H9 (cell line): ENCODE results near the gene TXNDC5. TPM values are rescaled to one million over a fixed set of nuclear protein-coding genes. Genes with fewer than 3 reads are reported as not detected.

Source experiments
- DNase-seq: peaks from one replicate; pipeline ENCODE4 v3.0.0-alpha.2; 2017
- H2AFZ ChIP-seq: one replicate; pipeline ENCODE4 v1.6.1; 2013; ENCODE audit warnings: mild to moderate bottlenecking, low read length, control low read depth, moderate library complexity
- H2AK5ac ChIP-seq: 2 replicates; pipeline ENCODE4 v1.6.1; 2013; ENCODE audit warnings: low read length, control low read depth, mixed read lengths; ENCODE audit not compliant: insufficient read length
- H2BK120ac ChIP-seq: one replicate; pipeline ENCODE4 v1.6.1; 2013; ENCODE audit warnings: low read depth, mild to moderate bottlenecking, low read length, control low read depth, inconsistent platforms; ENCODE audit not compliant: poor library complexity, severe bottlenecking
- H2BK12ac ChIP-seq: 2 replicates; pipeline ENCODE4 v1.6.1; 2013; ENCODE audit warnings: low read length, control low read depth, mixed read lengths, low read depth; ENCODE audit not compliant: insufficient read length
- H2BK15ac ChIP-seq: 2 replicates; pipeline ENCODE4 v1.6.1; 2013; ENCODE audit warnings: low read depth, low read length, control low read depth
- H2BK20ac ChIP-seq: one replicate; pipeline ENCODE4 v1.6.1; 2013; ENCODE audit warnings: low read depth, mild to moderate bottlenecking, low read length, control low read depth, inconsistent platforms; ENCODE audit not compliant: poor library complexity, severe bottlenecking
- H2BK5ac ChIP-seq: 2 replicates; pipeline ENCODE4 v1.6.1; 2013; ENCODE audit warnings: low read length, control low read depth, mixed read lengths; ENCODE audit not compliant: insufficient read length
- H3K14ac ChIP-seq: 2 replicates; pipeline ENCODE4 v1.6.1; 2013; ENCODE audit warnings: low read length, control low read depth; ENCODE audit not compliant: insufficient read depth
- H3K18ac ChIP-seq: 2 replicates; pipeline ENCODE4 v1.6.1; 2013; ENCODE audit warnings: low read depth, mild to moderate bottlenecking, mixed read lengths, low read length, control low read depth; ENCODE audit not compliant: insufficient read length
- H3K23ac ChIP-seq: 2 replicates; pipeline ENCODE4 v1.6.1; 2013; ENCODE audit warnings: low read length, control low read depth, mixed read lengths, low read depth; ENCODE audit not compliant: insufficient read length
- H3K23me2 ChIP-seq: 2 replicates; pipeline ENCODE4 v1.6.1; 2013; ENCODE audit warnings: low read depth, mild to moderate bottlenecking, mixed read lengths, low read length, control low read depth; ENCODE audit not compliant: insufficient read length, poor library complexity, severe bottlenecking
- H3K27ac ChIP-seq: 2 replicates; pipeline ENCODE4 v1.5.1; 2013; ENCODE audit warnings: low read length, control low read depth, mixed read lengths, low read depth; ENCODE audit not compliant: insufficient read length
- H3K27me3 ChIP-seq: 2 replicates; pipeline ENCODE4 v1.6.1; 2013; ENCODE audit warnings: low read length, control low read depth, inconsistent platforms; ENCODE audit not compliant: insufficient read depth
- H3K4ac ChIP-seq: 2 replicates; pipeline ENCODE4 v1.6.1; 2013; ENCODE audit warnings: low read depth, mild to moderate bottlenecking, control low read depth, inconsistent platforms, low read length, moderate library complexity
- H3K4me1 ChIP-seq: 2 replicates; pipeline ENCODE4 v1.6.1; 2013; ENCODE audit warnings: low read length, control low read depth, inconsistent platforms; ENCODE audit not compliant: insufficient read depth
- H3K4me2 ChIP-seq: 2 replicates; pipeline ENCODE4 v1.6.1; 2013; ENCODE audit warnings: low read length, control low read depth, mixed read lengths; ENCODE audit not compliant: insufficient read length, insufficient read depth
- H3K56ac ChIP-seq: 2 replicates; pipeline ENCODE4 v1.6.1; 2013; ENCODE audit warnings: low read depth, mild to moderate bottlenecking, mixed read lengths, low read length, control low read depth; ENCODE audit not compliant: insufficient read length
- H3K79me1 ChIP-seq: 2 replicates; pipeline ENCODE4 v1.6.1; 2013; ENCODE audit warnings: low read depth, mild to moderate bottlenecking, moderate library complexity, low read length, control low read depth, inconsistent platforms; ENCODE audit not compliant: insufficient read depth, poor library complexity, severe bottlenecking
- H3K79me2 ChIP-seq: 2 replicates; pipeline ENCODE4 v1.6.1; 2013; ENCODE audit warnings: low read length, control low read depth, inconsistent platforms; ENCODE audit not compliant: insufficient read depth
- H3K9ac ChIP-seq: 2 replicates; pipeline ENCODE4 v1.6.1; 2013; ENCODE audit warnings: low read length, control low read depth, mixed read lengths; ENCODE audit not compliant: insufficient read length; ENCODE audit errors: extremely low read depth
- H3K9me3 ChIP-seq: one replicate; pipeline ENCODE4 v1.6.1; 2013; ENCODE audit warnings: low read depth, low read length, inconsistent platforms; ENCODE audit not compliant: control insufficient read depth
- H3T11ph ChIP-seq: one replicate; pipeline ENCODE4 v1.6.1; 2013; ENCODE audit warnings: mild to moderate bottlenecking, low read length, control low read depth, inconsistent platforms
- H4K20me1 ChIP-seq: one replicate; pipeline ENCODE4 v1.6.1; 2013; ENCODE audit not compliant: control insufficient read depth, insufficient read length, insufficient read depth
- H4K5ac ChIP-seq: 2 replicates; pipeline ENCODE4 v1.6.1; 2013; ENCODE audit warnings: low read depth, mild to moderate bottlenecking, mixed read lengths, low read length, control low read depth; ENCODE audit not compliant: insufficient read length
- H4K8ac ChIP-seq: replicated peaks from 2 replicates; pipeline ENCODE4 v1.6.1; 2013; ENCODE audit warnings: low read length, control low read depth, mixed read lengths, low read depth; ENCODE audit not compliant: insufficient read length
- H4K91ac ChIP-seq: 2 replicates; pipeline ENCODE4 v1.6.1; 2013; ENCODE audit warnings: low read depth, mild to moderate bottlenecking, moderate library complexity, mixed read lengths, low read length, control low read depth; ENCODE audit not compliant: insufficient read length
- H3K27ac Mint-ChIP-seq, 3 experiments: 2 replicates in 2 of 3; 3 replicates in 1 of 3; pipeline ENCODE4 v1.8.0; 2020 to 2021; ENCODE audit warnings: mixed read lengths in 3 of 3, mild to moderate bottlenecking in 1 of 3, moderate library complexity in 1 of 3
- H3K27me3 Mint-ChIP-seq: 2 replicates; pipeline ENCODE4 v1.8.0; 2021; ENCODE audit warnings: low read depth, mild to moderate bottlenecking, moderate library complexity, mixed read lengths
- H3K36me3 Mint-ChIP-seq, 3 experiments: 2 replicates in 2 of 3; 3 replicates in 1 of 3; pipeline ENCODE4 v1.8.0; 2020 to 2021; ENCODE audit warnings: low read depth in 3 of 3, mixed read lengths in 3 of 3; ENCODE audit not compliant: insufficient read depth in 1 of 3
- H3K4me1 Mint-ChIP-seq, 2 experiments: 2 replicates each; pipeline ENCODE4 v1.8.0; 2020; ENCODE audit warnings: mixed read lengths in 2 of 2
- H3K4me3 Mint-ChIP-seq, 2 experiments: 2 replicates in 1 of 2; 3 replicates in 1 of 2; pipeline ENCODE4 v1.8.0; 2020 to 2021; ENCODE audit warnings: mild to moderate bottlenecking in 2 of 2, mixed read lengths in 2 of 2, moderate library complexity in 1 of 2
- H3K9me3 Mint-ChIP-seq, 2 experiments: 2 replicates in 1 of 2; 3 replicates in 1 of 2; pipeline ENCODE4 v1.8.0; 2020; ENCODE audit warnings: mild to moderate bottlenecking in 2 of 2, mixed read lengths in 2 of 2, moderate library complexity in 1 of 2
- CTCF ChIP-seq: fragments of 200-600 bp; sonication (generic); conservative IDR thresholded peaks from 3 replicates; pipeline ENCODE4 v1.8.0; 2021; ENCODE audit warnings: antibody characterized with exemption, mild to moderate bottlenecking
- WGBS: extraction: QIAGEN DNeasy Blood & Tissue Kit; methylation state at CpG from one replicate; pipeline ENCODE4 v1.1.7; 2013; ENCODE audit warnings: missing lambda C conversion rate, low lambda C conversion rate, mixed read lengths; ENCODE audit not compliant: insufficient read length; ENCODE audit errors: extremely low coverage; 5-methylcytosine and 5-hydroxymethylcytosine counted together
- total RNA-seq: library from RNA; stranded (reverse); gene quantifications from 2 replicates; pipeline ENCODE4 v1.2.1, GENCODE V29; 2021

Gene TXNDC5
- total RNA-seq, 1 experiment from 2014 or later = 130 TPM

- no peak for TF ChIP-seq CTCF
- H3K27me3 Mint-ChIP-seq = no peaks in the 10 kb centered on the region; the same call in 1 of the 2 replicates
- Histone ChIP-seq H3K4me1 (no peaks in the 10 kb centered on the region), H2AK5ac (no peak overlapping the region), H2AFZ (no peak overlapping the region), H4K91ac (no peak overlapping the region), H3K9ac (no peak overlapping the region), H3K14ac (no peak overlapping the region), H4K20me1 (no peaks in the 10 kb centered on the region), H2BK12ac (no peak overlapping the region), H3K79me2 (peaks cover 28% of the 10 kb centered on the region; the same call in 1 of the 2 replicates), H2BK120ac (no peak overlapping the region), H3K4me2 (no peak overlapping the region), H3K56ac (no peak overlapping the region), H3K23ac (no peak overlapping the region), H3K23me2 (peaks cover 10% of the 10 kb centered on the region), H3K79me1 (no peaks in the 10 kb centered on the region), H3K9me3 (no peaks in the 10 kb centered on the region), H3K4ac (no peak overlapping the region), H2BK5ac (no peak overlapping the region), H4K8ac (no peak overlapping the region), H3T11ph (no peak overlapping the region), H4K5ac (no peak overlapping the region), H3K27me3 (no peaks in the 10 kb centered on the region; the same call in 1 of the 2 replicates), H2BK20ac (no peak overlapping the region), H2BK15ac (no peak overlapping the region), H3K27ac (no peak overlapping the region), H3K18ac (no peak overlapping the region)
- no peak overlapping the region for H3K4me3 Mint-ChIP-seq
- WGBS = no CpG with 5 or more reads among the region's 4 CpGs
- peaks cover 9 to 12% of the 10 kb centered on the region in 2 experiments for H3K4me1 Mint-ChIP-seq
- H3K36me3 Mint-ChIP-seq = peaks cover 17 to 34% (median 32%) of the 10 kb centered on the region in 3 experiments; a peak in 6 of 7 replicates
- peak overlapping the region in 1 of 3 experiments; percentile 56; a peak in 2 of 7 replicates for H3K27ac Mint-ChIP-seq
- H3K9me3 Mint-ChIP-seq = no peaks in the 10 kb centered on the region
- no peak for DNase-seq
Observed at GRCh38 chr6:7907159-7907558, 3.4 kb downstream of the TXNDC5 start.
